KMS-11 (cell line): ENCODE measurements around the gene BTBD19.
"Not testable (repeated sequence)": the region's sequence is repeated elsewhere in the genome, so short reads cannot be mapped to it uniquely, and the experiment has no call there.

Experiments
- H2AFZ ChIP-seq: fragments of 200-600 bp; sonication (generic); 2 replicates; pipeline ENCODE4 v1.6.1; 2016; ENCODE audit warnings: antibody characterized with exemption, mixed run types, low read depth
- H3K27ac ChIP-seq: fragments of 200-600 bp; sonication (generic); 2 replicates; pipeline ENCODE4 v1.6.1; 2016; ENCODE audit warnings: mild to moderate bottlenecking, mixed run types
- H3K27me3 ChIP-seq: fragments of 200-600 bp; sonication (generic); 2 replicates; pipeline ENCODE4 v1.6.1; 2017; ENCODE audit warnings: mild to moderate bottlenecking, low read depth, mixed run types, moderate library complexity; ENCODE audit not compliant: insufficient read depth
- H3K36me3 ChIP-seq: fragments of 200-600 bp; sonication (generic); 2 replicates; pipeline ENCODE4 v1.6.1; 2017; ENCODE audit warnings: mild to moderate bottlenecking, mixed run types; ENCODE audit not compliant: insufficient read depth
- H3K4me1 ChIP-seq: fragments of 200-600 bp; sonication (generic); 2 replicates; pipeline ENCODE4 v1.6.1; 2016; ENCODE audit warnings: mild to moderate bottlenecking, low read depth, mixed run types; ENCODE audit not compliant: poor library complexity, severe bottlenecking
- H3K4me2 ChIP-seq: fragments of 200-600 bp; sonication (generic); 2 replicates; pipeline ENCODE4 v1.7.0; 2016; ENCODE audit warnings: mild to moderate bottlenecking, mixed run types
- H3K4me3 ChIP-seq: fragments of 200-600 bp; sonication (generic); IDR thresholded peaks from 2 replicates; pipeline ENCODE4 v1.6.1; 2017; ENCODE audit warnings: low read depth, low read length, mixed read lengths; ENCODE audit not compliant: insufficient read depth
- H3K79me2 ChIP-seq: fragments of 200-600 bp; sonication (generic); 2 replicates; pipeline ENCODE4 v1.6.1; 2016; ENCODE audit warnings: low read depth, mixed run types; ENCODE audit not compliant: insufficient read depth
- H3K9ac ChIP-seq: fragments of 200-600 bp; sonication (generic); 2 replicates; pipeline ENCODE4 v1.6.1; 2016; ENCODE audit warnings: mild to moderate bottlenecking, mixed run types
- H4K20me1 ChIP-seq: fragments of 200-600 bp; sonication (generic); 2 replicates; pipeline ENCODE4 v1.6.1; 2016; ENCODE audit warnings: mild to moderate bottlenecking, mixed run types; ENCODE audit not compliant: insufficient read depth
- TF ChIP-seq, protein P1 (sequence below): fragments of 200-600 bp; sonication (generic); conservative IDR thresholded peaks from 2 replicates; pipeline ENCODE4 v1.6.1; 2017; ENCODE audit warnings: low read depth, mild to moderate bottlenecking, antibody characterized with exemption, low read length, moderate library complexity, mixed read lengths

BTBD19 gene

DNA sequence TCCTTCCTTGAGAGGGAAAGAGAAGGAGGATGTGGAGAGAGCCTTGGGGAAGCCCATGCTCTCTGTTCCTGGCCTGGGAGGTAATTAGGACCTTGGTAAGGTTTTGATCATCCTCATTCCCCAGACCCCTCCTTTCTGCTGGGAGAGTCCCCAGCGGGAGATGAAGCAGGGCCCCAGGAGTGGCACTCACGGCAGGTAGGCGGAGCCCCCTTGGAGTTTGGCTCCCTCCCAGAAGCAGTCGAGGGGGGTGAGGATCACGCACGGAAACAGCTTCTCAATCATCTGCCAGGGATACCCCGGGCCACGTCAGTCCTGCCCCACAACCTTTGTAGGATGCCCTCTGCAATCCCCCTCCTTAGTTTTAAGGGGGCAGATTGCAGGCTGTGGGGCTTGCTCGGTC, 23.2 kb downstream of the BTBD19 start:
- H2AFZ ChIP-seq = no peak overlapping the region
- H3K27ac ChIP-seq = no peak overlapping the region
- no peak overlapping the region for H3K4me2 ChIP-seq
- no peaks in the 10 kb centered on the region for H4K20me1 ChIP-seq
- H3K9ac ChIP-seq = no peak overlapping the region; the same call in 1 of the 2 replicates
- H3K4me1 ChIP-seq = peaks cover 8% of the 10 kb centered on the region
- no peaks in the 10 kb centered on the region for H3K27me3 ChIP-seq
- H3K36me3 ChIP-seq = no peaks in the 10 kb centered on the region
- H3K4me3 ChIP-seq = no peak overlapping the region
- TF ChIP-seq, protein P1, sequence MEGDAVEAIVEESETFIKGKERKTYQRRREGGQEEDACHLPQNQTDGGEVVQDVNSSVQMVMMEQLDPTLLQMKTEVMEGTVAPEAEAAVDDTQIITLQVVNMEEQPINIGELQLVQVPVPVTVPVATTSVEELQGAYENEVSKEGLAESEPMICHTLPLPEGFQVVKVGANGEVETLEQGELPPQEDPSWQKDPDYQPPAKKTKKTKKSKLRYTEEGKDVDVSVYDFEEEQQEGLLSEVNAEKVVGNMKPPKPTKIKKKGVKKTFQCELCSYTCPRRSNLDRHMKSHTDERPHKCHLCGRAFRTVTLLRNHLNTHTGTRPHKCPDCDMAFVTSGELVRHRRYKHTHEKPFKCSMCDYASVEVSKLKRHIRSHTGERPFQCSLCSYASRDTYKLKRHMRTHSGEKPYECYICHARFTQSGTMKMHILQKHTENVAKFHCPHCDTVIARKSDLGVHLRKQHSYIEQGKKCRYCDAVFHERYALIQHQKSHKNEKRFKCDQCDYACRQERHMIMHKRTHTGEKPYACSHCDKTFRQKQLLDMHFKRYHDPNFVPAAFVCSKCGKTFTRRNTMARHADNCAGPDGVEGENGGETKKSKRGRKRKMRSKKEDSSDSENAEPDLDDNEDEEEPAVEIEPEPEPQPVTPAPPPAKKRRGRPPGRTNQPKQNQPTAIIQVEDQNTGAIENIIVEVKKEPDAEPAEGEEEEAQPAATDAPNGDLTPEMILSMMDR = no peak
- no peaks in the 10 kb centered on the region for H3K79me2 ChIP-seq

DNA sequence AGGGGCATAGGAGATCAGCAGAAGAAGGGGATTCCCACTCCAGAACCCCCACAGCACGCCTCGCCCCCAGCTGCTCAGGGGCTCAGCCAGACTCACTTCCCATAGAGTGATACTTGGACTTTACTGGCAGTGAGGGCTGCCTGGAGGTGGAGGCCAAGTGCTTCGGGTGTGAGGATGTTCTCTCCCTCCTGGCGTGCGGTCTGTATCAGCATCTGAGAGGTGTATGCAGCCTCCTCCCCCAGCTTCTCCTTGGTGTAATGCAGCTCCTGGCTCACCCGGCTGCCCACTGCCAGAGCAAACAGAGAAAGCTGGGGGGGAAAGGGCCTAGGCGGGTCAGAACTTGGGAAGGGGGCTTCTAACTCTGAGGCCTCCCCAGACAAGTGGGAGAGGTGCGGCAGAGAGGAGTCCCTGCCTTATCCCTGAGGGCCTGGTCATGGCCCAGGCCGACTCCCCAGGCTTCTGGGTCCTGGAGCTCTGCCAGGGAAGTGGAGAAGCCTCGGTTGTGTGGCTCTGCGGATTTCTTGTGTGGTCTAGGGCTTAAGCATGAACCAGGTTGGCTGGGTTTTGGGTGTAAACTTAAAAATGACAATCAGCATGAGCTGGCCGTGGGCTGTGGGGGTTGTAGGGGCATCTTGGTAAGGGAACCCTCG, 23.9 kb downstream of the BTBD19 start:
- H3K4me1 ChIP-seq = peaks cover 8% of the 10 kb centered on the region
- H3K27ac ChIP-seq = no peak overlapping the region
- no peaks in the 10 kb centered on the region for H3K36me3 ChIP-seq
- no peaks in the 10 kb centered on the region for H3K79me2 ChIP-seq
- no peak overlapping the region for H2AFZ ChIP-seq
- TF ChIP-seq, protein P1 = no peak
- no peak overlapping the region for H3K4me2 ChIP-seq
- H3K9ac ChIP-seq = no peak overlapping the region
- H3K4me3 ChIP-seq = no peak overlapping the region
- H4K20me1 ChIP-seq = no peaks in the 10 kb centered on the region
- no peaks in the 10 kb centered on the region for H3K27me3 ChIP-seq

DNA sequence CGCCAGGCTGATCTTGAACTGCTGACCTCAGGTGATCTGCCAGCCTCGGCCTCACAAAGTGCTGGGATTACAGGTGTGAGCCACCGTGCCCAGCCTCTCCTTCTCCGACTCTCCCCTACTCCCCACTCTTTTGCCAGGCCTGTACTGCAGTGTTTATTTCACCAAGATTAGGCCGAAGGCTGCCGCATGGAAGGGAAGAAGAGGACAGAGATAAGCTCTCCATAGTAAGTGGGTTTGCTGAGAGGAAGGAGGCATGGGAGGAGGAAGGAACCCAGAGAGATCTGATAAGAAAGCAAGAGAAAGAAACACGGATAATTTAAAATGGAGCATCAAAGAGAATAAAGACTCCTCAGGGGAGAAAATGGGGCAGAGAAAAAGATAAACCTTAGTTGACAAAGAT, 26.0 kb downstream of the BTBD19 start:
- Histone ChIP-seq H3K4me2 (no peak overlapping the region), H4K20me1 (no peaks in the 10 kb centered on the region), H3K27me3 (no peaks in the 10 kb centered on the region), H3K4me1 (peaks cover 8% of the 10 kb centered on the region), H3K4me3 (no peak overlapping the region), H3K27ac (no peak overlapping the region), H2AFZ (no peak overlapping the region), H3K9ac (no peak overlapping the region), H3K36me3 (no peaks in the 10 kb centered on the region), H3K79me2 (no peaks in the 10 kb centered on the region)
- TF ChIP-seq, protein P1 = no peak

DNA sequence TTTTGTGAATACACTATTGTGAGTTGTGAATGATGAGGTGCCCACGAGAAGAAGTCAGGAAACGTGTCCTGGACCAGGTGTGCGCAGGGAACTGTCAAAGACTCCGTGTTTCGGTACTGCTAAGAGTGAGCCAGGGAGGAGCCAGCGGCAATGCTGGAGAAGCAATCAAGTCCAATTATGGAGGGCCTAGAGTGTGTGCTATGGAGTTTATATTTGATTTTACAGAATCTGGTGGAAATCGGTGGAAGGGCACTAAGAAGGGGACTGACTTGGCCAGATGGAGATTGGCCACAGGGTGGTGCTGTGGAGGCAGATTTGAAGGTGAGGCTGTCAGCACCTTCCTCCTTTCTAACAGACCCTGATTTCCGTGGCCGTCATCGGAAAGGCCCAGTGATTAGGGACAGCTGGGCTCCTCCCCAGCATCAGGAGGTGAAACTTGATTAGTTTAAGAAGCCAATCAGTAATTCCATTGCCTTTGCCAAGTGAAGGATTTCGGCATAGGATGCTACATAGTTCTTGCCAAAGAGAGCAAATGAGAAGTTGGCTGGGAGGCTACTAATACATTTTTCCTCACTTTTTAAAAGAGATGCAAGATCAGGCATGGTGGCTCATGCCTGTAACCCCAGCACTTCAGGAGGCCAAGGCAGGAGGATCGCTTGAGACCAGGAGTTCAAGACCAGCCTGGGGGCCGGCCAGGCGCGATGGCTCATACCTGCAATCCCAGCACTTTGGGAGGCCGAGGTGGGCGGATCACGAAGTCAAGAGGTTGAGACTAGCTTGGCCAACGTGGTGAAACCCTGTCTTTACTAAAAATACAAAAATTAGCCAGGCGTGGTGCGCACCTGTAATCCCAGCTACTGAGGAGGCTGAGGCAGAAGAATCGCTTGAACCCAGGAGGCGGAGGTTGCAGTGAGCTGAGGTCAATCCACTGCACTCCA, 27.7 kb downstream of the BTBD19 start:
- Histone ChIP-seq H3K4me1 (peaks cover 8% of the 10 kb centered on the region), H3K27ac (no peak overlapping the region), H3K9ac (no peak overlapping the region), H2AFZ (peak overlapping the region; percentile 48; the same call in 1 of the 2 replicates), H3K36me3 (no peaks in the 10 kb centered on the region), H3K4me3 (no peak overlapping the region), H4K20me1 (no peaks in the 10 kb centered on the region), H3K4me2 (peak overlapping the region; percentile 42; the same call in 1 of the 2 replicates), H3K79me2 (no peaks in the 10 kb centered on the region), H3K27me3 (no peaks in the 10 kb centered on the region)
- TF ChIP-seq, protein P1 = peak; percentile 88

DNA sequence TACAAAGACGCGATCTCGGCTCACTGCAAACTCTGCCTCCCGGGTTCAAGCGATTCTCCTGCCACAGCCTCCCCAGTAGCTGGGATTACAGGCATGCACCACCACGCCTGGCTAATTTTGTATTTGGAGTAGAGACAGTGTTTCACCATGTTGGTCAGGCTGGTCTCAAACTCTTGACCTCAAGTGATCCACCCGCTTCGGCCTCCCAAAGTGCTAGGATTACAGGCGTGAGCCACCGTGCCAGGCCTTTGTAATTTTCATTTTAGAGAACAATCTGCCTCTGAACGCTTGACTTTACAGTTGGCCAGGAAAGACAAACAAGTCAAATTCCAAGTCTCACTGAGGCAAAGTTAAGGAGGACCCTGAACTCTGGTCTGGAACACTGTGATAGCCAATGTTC, 30.0 kb downstream of the BTBD19 start:
- not testable (repeated sequence) for H3K36me3 ChIP-seq, H3K4me2 ChIP-seq, H3K9ac ChIP-seq, H4K20me1 ChIP-seq, H3K27me3 ChIP-seq, H3K4me1 ChIP-seq, H3K4me3 ChIP-seq, H2AFZ ChIP-seq, H3K27ac ChIP-seq, H3K79me2 ChIP-seq
